Astrocyte (in vitro differentiated cells and primary cell): ENCODE measurements around the gene MRPL1. TPM values are rescaled to one million over a fixed set of nuclear protein-coding genes. Genes with fewer than 3 reads are reported as not detected.

Experiments
- DNase-seq: peaks from one replicate; pipeline ENCODE4 v3.0.0-alpha.2; 2010; ENCODE audit warnings: low read depth
- FAIRE-seq: peaks from 2 replicates; lab custom pipeline; 2011; peaks lifted over from hg19 to GRCh38; lab: Jason Lieb, UNC
- H2AFZ ChIP-seq: 2 replicates; pipeline ENCODE4 v1.6.0; 2012; ENCODE audit warnings: low read depth, low read length, inconsistent platforms
- H3K27ac ChIP-seq: 2 replicates; pipeline ENCODE4 v1.5.1; 2011; ENCODE audit warnings: low read depth, low read length, inconsistent platforms
- H3K27me3 ChIP-seq: 2 replicates; pipeline ENCODE4 v1.6.0; 2011; ENCODE audit warnings: low read length, inconsistent platforms; ENCODE audit not compliant: insufficient read depth
- H3K36me3 ChIP-seq: 2 replicates; pipeline ENCODE4 v1.5.1; 2011; ENCODE audit warnings: low read length, inconsistent platforms; ENCODE audit not compliant: insufficient read depth
- H3K4me1 ChIP-seq: 2 replicates; pipeline ENCODE4 v1.5.1; 2011; ENCODE audit warnings: low read length, inconsistent platforms; ENCODE audit not compliant: insufficient read depth
- H3K4me2 ChIP-seq: 2 replicates; pipeline ENCODE4 v1.6.0; 2012; ENCODE audit warnings: low read length, inconsistent platforms
- H3K4me3 ChIP-seq: 2 replicates; pipeline ENCODE4 v1.5.1; 2011; ENCODE audit warnings: low read depth, mild to moderate bottlenecking, low read length, inconsistent platforms; ENCODE audit not compliant: insufficient read depth
- H3K79me2 ChIP-seq: 2 replicates; pipeline ENCODE4 v1.6.0; 2012; ENCODE audit warnings: mild to moderate bottlenecking, low read length, inconsistent platforms; ENCODE audit not compliant: insufficient read depth
- H3K9ac ChIP-seq: 2 replicates; pipeline ENCODE4 v1.6.0; 2012; ENCODE audit warnings: mild to moderate bottlenecking, low read length, inconsistent platforms
- H3K9me3 ChIP-seq: 2 replicates; pipeline ENCODE4 v1.5.1; 2012; ENCODE audit warnings: low read depth, mild to moderate bottlenecking, low read length, inconsistent platforms; ENCODE audit not compliant: insufficient read depth
- H4K20me1 ChIP-seq: 2 replicates; pipeline ENCODE4 v1.6.0; 2012; ENCODE audit warnings: low read length, inconsistent platforms; ENCODE audit not compliant: insufficient read depth
- H3K27ac Mint-ChIP-seq: one replicate; pipeline ENCODE4 v1.8.0; 2021; ENCODE audit warnings: mild to moderate bottlenecking, mixed read lengths; ENCODE audit not compliant: unreplicated experiment
- H3K27me3 Mint-ChIP-seq: one replicate; pipeline ENCODE4 v1.8.0; 2021; ENCODE audit warnings: low read depth, mixed read lengths; ENCODE audit not compliant: unreplicated experiment
- H3K36me3 Mint-ChIP-seq: one replicate; pipeline ENCODE4 v1.8.0; 2021; ENCODE audit warnings: low read depth, mixed read lengths; ENCODE audit not compliant: unreplicated experiment
- H3K4me1 Mint-ChIP-seq: one replicate; pipeline ENCODE4 v1.8.0; 2021; ENCODE audit warnings: low read depth, mixed read lengths; ENCODE audit not compliant: unreplicated experiment
- H3K4me3 Mint-ChIP-seq: one replicate; pipeline ENCODE4 v1.8.0; 2021; ENCODE audit warnings: mild to moderate bottlenecking, moderate library complexity, mixed read lengths; ENCODE audit not compliant: unreplicated experiment
- H3K9me3 Mint-ChIP-seq: one replicate; pipeline ENCODE4 v1.8.0; 2021; ENCODE audit warnings: mild to moderate bottlenecking, mixed read lengths; ENCODE audit not compliant: unreplicated experiment
- EZH2 ChIP-seq: IDR thresholded peaks from 2 replicates; pipeline ENCODE4 v1.6.1; 2012; ENCODE audit warnings: mild to moderate bottlenecking, low read length, inconsistent platforms; ENCODE audit not compliant: insufficient read depth
- total RNA-seq: library from RNA; stranded (reverse); gene quantifications from 2 replicates; pipeline ENCODE4 v1.2.1, GENCODE V29; 2021
- TF ChIP-seq, protein P1 (sequence below): IDR thresholded peaks from 2 replicates; pipeline ENCODE4 v1.5.1; 2011; ENCODE audit warnings: low read depth, mild to moderate bottlenecking, inconsistent platforms, low read length, moderate library complexity; ENCODE audit not compliant: insufficient read depth

Gene MRPL1
- total RNA-seq, 1 donor from 2014 or later: 33.2 TPM

DNA sequence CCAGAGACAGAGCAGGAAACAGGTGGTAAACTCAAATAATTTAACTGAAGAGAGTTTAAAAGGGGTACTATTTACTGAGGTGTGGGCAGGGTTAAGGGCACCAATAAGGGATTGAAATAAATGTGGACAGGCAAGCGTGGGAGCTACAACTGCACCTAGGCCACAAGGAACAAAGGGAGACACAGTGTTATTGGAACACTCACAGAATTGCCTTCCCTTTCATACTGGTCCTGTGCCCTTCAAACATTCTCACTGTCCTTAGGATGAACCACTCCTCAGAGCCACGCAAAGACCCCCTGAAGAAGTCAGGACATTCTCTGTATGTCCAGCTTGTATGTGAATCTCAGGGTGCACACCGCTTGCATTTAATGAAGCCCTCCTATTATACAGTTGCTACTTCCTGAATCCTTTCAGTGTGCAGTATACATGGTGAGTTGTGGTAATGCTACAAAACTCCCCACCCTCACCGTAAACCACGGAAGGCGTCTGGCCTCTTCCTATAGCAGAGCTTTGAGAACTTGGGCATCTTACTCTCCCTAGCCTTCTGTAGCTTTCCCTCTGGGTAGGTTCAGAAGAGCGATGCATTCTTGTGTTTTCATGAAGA lies 9.6 kb upstream of the MRPL1 start:
- no peaks in the 10 kb centered on the region for H3K36me3 ChIP-seq
- peaks cover 1% of the 10 kb centered on the region for H3K9me3 Mint-ChIP-seq
- no peaks in the 10 kb centered on the region for H3K79me2 ChIP-seq
- no peak overlapping the region for H3K4me3 ChIP-seq
- H3K27ac ChIP-seq: no peak overlapping the region
- no peak for DNase-seq
- H2AFZ ChIP-seq: no peak overlapping the region
- no peak for TF ChIP-seq EZH2
- TF ChIP-seq, protein P1, sequence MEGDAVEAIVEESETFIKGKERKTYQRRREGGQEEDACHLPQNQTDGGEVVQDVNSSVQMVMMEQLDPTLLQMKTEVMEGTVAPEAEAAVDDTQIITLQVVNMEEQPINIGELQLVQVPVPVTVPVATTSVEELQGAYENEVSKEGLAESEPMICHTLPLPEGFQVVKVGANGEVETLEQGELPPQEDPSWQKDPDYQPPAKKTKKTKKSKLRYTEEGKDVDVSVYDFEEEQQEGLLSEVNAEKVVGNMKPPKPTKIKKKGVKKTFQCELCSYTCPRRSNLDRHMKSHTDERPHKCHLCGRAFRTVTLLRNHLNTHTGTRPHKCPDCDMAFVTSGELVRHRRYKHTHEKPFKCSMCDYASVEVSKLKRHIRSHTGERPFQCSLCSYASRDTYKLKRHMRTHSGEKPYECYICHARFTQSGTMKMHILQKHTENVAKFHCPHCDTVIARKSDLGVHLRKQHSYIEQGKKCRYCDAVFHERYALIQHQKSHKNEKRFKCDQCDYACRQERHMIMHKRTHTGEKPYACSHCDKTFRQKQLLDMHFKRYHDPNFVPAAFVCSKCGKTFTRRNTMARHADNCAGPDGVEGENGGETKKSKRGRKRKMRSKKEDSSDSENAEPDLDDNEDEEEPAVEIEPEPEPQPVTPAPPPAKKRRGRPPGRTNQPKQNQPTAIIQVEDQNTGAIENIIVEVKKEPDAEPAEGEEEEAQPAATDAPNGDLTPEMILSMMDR: no peak
- peaks cover 3% of the 10 kb centered on the region for H3K4me1 Mint-ChIP-seq
- no peaks in the 10 kb centered on the region for H3K36me3 Mint-ChIP-seq
- no peaks in the 10 kb centered on the region for H3K27me3 Mint-ChIP-seq
- H3K4me2 ChIP-seq: no peak overlapping the region
- no peaks in the 10 kb centered on the region for H3K27me3 ChIP-seq
- no peak overlapping the region for H3K27ac Mint-ChIP-seq
- H3K9ac ChIP-seq: no peak overlapping the region
- H4K20me1 ChIP-seq: no peaks in the 10 kb centered on the region
- no peak for FAIRE-seq
- H3K4me3 Mint-ChIP-seq: no peak overlapping the region
- no peaks in the 10 kb centered on the region for H3K9me3 ChIP-seq
- no peaks in the 10 kb centered on the region for H3K4me1 ChIP-seq

DNA sequence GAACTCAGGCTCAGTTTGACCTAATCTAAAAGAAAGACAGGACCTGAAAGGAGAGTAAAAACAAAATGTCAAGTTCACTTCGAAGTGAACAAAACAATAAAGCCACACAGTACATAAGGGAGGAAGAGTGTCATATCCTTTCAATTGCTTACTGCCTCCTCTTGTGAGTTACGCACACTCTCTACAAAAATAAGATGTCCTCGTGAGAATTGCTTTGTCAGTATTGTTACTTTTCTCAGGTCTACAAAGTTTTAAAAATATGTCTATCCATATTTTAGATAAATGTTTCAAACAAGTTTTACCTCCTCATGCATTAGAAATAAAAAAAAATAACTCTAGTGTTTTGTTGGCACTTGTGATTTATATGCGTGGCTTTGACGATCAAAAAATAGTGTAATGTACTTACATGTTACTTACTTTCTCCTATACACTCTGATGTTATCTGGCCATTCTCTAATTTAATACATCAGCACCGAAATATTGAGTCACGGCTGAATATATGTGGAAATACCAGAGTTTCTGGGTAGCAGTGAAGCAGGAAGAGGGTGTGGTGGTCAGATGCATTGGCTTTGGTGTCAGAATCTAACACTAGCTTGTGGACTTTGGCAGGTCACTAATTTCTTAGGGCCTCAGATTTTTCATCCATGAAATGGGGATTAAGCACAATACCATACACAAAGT lies 8.1 kb upstream of the MRPL1 start:
- Histone ChIP-seq H3K9me3 (no peaks in the 10 kb centered on the region), H2AFZ (no peak overlapping the region), H3K79me2 (no peaks in the 10 kb centered on the region), H3K27me3 (no peaks in the 10 kb centered on the region), H3K9ac (no peak overlapping the region), H3K4me1 (no peaks in the 10 kb centered on the region), H3K27ac (no peak overlapping the region), H4K20me1 (no peaks in the 10 kb centered on the region), H3K4me3 (no peak overlapping the region), H3K36me3 (no peaks in the 10 kb centered on the region), H3K4me2 (no peak overlapping the region)
- DNase-seq (no peak), FAIRE-seq (no peak)
- H3K4me3 Mint-ChIP-seq: no peak overlapping the region
- TF ChIP-seq EZH2: no peak
- TF ChIP-seq, protein P1: no peak
- H3K27me3 Mint-ChIP-seq: no peaks in the 10 kb centered on the region
- H3K4me1 Mint-ChIP-seq: peaks cover 3% of the 10 kb centered on the region
- no peak overlapping the region for H3K27ac Mint-ChIP-seq
- H3K9me3 Mint-ChIP-seq: peaks cover 1% of the 10 kb centered on the region
- no peaks in the 10 kb centered on the region for H3K36me3 Mint-ChIP-seq

DNA sequence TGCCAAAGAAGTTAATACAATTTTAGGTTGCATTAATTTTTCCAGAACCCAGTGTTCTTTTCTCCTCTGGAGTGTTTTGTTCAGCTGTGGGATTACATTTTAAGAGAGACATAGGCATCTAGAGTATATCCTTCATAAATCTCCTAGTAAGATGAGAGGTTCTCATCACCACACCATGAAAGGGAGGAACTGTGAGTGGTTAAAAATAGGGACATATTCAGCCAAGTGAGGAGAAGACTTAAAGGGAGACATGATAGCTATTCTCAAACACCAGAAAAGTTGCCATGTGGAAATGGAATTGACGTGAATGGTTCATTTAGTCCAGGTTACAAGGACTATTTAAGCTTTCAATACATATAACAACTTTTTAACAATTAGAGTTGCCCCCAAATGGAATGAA lies 6.5 kb upstream of the MRPL1 start:
- H3K9me3 ChIP-seq: no peaks in the 10 kb centered on the region
- no peaks in the 10 kb centered on the region for H4K20me1 ChIP-seq
- H3K4me1 ChIP-seq: no peaks in the 10 kb centered on the region
- no peak overlapping the region for H3K4me3 ChIP-seq
- H3K27me3 ChIP-seq: no peaks in the 10 kb centered on the region
- H3K4me3 Mint-ChIP-seq: no peak overlapping the region
- peaks cover 1% of the 10 kb centered on the region for H3K9me3 Mint-ChIP-seq
- H3K36me3 Mint-ChIP-seq: no peaks in the 10 kb centered on the region
- no peaks in the 10 kb centered on the region for H3K27me3 Mint-ChIP-seq
- H3K27ac ChIP-seq: no peak overlapping the region
- H3K27ac Mint-ChIP-seq: no peak overlapping the region
- no peak for TF ChIP-seq EZH2
- TF ChIP-seq, protein P1: no peak
- peaks cover 4% of the 10 kb centered on the region for H3K4me1 Mint-ChIP-seq
- DNase-seq (no peak), FAIRE-seq (no peak)
- no peaks in the 10 kb centered on the region for H3K36me3 ChIP-seq
- no peaks in the 10 kb centered on the region for H3K79me2 ChIP-seq
- no peak overlapping the region for H2AFZ ChIP-seq
- H3K4me2 ChIP-seq: no peak overlapping the region
- no peak overlapping the region for H3K9ac ChIP-seq
